Psoas muscle (tissue), 8 donors: ENCODE results near the gene ARPC1A. TPM values are rescaled to one million over a fixed set of nuclear protein-coding genes. Genes with fewer than 3 reads are reported as not detected.
"Not testable (repeated sequence)": the region's sequence is repeated elsewhere in the genome, so short reads cannot be mapped to it uniquely, and the experiment has no call there.

ENCODE experiments used
- ATAC-seq, 4 donors: fragments of 200-7000 bp; cut with Tn5 transposase; one replicate each; pipeline ENCODE4 v1.9.1; 2020; ENCODE audit warnings: moderate library complexity in 3 of 4, mild to moderate bottlenecking in 2 of 4
- DNase-seq, 2 donors: peaks; one replicate each; pipeline ENCODE4 v3.0.0-alpha.2; 2020
- H3K27ac ChIP-seq: fragments of 200-600 bp; one replicate; pipeline ENCODE4 v1.8.0; 2022
- H3K27me3 ChIP-seq, 3 donors: fragments of 200-600 bp in 1 of 3; one replicate each; pipeline versions ENCODE4 v1.6.1 to v1.8.0; 2013 to 2022; ENCODE audit warnings: low read length in 2 of 3, mild to moderate bottlenecking in 2 of 3, moderate library complexity in 1 of 3; ENCODE audit not compliant: insufficient read depth in 3 of 3
- H3K36me3 ChIP-seq, 2 donors: fragments of 200-600 bp in 1 of 2; one replicate each; pipeline versions ENCODE4 v1.6.1 to v1.8.0; 2013 to 2022; ENCODE audit warnings: low read depth in 1 of 2, mild to moderate bottlenecking in 1 of 2, moderate library complexity in 1 of 2; ENCODE audit not compliant: insufficient read depth in 1 of 2
- H3K4me1 ChIP-seq: fragments of 200-600 bp; one replicate; pipeline ENCODE4 v1.8.0; 2022
- H3K4me3 ChIP-seq: fragments of 200-600 bp; one replicate; pipeline ENCODE4 v1.8.0; 2022; ENCODE audit warnings: mild to moderate bottlenecking
- H3K9me3 ChIP-seq: fragments of 200-600 bp; one replicate; pipeline ENCODE4 v1.8.0; 2022
- CTCF ChIP-seq: fragments of 200-600 bp; IDR thresholded peaks from one replicate; pipeline ENCODE4 v1.8.0; 2022; ENCODE audit warnings: antibody characterized with exemption
- WGBS, 3 donors: extraction: QIAGEN DNeasy Blood & Tissue Kit; methylation state at CpG; one replicate each; pipeline versions ENCODE4 v1.1.6 to v1.1.7; 2013; 5-methylcytosine and 5-hydroxymethylcytosine counted together
- intact Hi-C, 2 donors: fragments of 100-400 bp; cut with DNase I; formaldehyde crosslinking; loops; one replicate each; pipeline versions ENCODE4 v1.11.0 to v1.14.2; 2022
- polyA plus RNA-seq, 3 donors: library from polyadenylated mRNA; stranded (reverse); fragments of 200-250 nt; gene quantifications; one replicate each; pipeline ENCODE4 v1.2.3, GENCODE V29; 2013
- total RNA-seq, 4 donors: library from RNA; stranded (reverse); fragmentation: NEBNext Ultra II Directional in 2 of 4; extraction: Animal tissue kit (Norgen Biotek cat#: 25700) in 2 of 4; gene quantifications; one replicate each; pipeline versions ENCODE4 v1.2.1 to v1.2.4, GENCODE V29; 2021 to 2023
- donor health status: healthy with polysubstance abuse.
- donor health status: DM: no; HTN: no; CAD: no; lungs with moderate emphysema.
- donor health status: Bipolar disorder and iron deficiency.
- donor health status: healthy.
- donor health status: DM: yes; HTN: yes; CAD: no.
- donor health status: DM: no; HTN: no; CAD: no.
- donor health status: DM: no; HTN: no; CAD: no.
- donor health status: DM: yes; HTN: yes; CAD: no.

Gene ARPC1A
- total and polyA plus RNA-seq, 7 donors: 38.1 to 114 (median 47.6) TPM

DNA sequence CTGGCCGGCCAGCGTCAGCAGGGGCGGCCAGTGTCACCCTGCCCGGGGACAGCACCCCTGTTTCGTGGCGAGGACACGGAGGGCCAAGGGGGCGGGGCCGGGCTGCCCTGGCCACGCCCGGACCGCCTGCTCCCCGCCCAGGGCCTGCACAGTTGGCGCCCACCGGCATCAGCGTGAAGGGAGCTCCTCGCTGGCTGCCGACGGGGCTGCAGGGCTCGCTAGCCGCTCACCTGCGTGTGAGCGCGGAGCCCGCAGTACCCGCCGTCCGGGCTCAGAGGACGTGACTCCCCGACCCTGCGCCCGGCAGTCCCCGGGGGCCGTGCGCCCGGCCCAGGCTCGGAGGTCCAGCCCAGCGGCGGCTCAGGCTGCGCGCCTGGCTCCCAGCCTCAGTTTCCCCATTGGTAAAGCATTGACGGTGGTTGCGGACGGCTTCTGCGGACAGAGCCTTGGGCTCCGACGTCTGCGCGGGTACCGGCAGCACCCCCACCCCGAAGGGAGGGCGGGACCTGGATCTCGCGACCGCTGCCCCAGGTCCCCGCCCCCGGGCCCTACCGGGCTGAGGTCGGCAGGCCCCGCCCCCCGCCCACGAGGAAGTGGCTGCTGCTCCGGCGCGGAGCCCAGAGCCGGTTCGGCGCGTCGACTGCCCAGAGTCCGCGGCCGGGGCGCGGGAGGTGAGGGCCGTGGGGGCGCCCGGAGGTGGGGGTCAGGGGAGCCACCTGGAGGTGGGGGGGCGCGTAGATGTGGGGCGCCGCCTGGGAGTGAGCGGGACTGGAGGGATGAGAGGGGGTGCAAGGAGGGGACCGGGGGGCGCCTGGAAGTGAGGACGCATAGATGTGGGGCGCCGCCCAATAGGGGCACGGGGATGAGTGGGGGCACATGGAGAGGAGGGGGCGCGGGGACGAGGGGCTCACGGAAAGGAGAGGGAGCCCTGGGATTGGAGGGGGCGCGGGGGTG, 48.7 kb downstream of the ARPC1A start, which contains the start of gene ARPC1B:
TSS of gene ARPC1B (plus strand) at position 620 of the 954 bp plus-strand sequence. CDS start 10,985 bp downstream, outside the sequence.
- Histone ChIP-seq H3K27ac (peak within 1 kb of the TSS; percentile 61), H3K4me1 (peaks cover 8% of the 10 kb centered on the region), H3K36me3 (peaks cover 0 to 9% of the 10 kb centered on the region in 2 donors), H3K27me3 (no peaks in the 10 kb centered on the region), H3K9me3 (no peaks in the 10 kb centered on the region), H3K4me3 (peak within 1 kb of the TSS; percentile 80)
- intact Hi-C loops: no loop called here
- peak; percentile 54 to 63 (median 60) for ATAC-seq
- peak; percentile 86 to 88 for DNase-seq
- TF ChIP-seq CTCF: no peak
- WGBS, 3 donors: 2 to 7% (median 3%) methylated on average over 69 to 95 of the region's 95 CpGs

GRCh38 chr7:99375070-99375807, 49.5 kb downstream of the ARPC1A start:
- DNase-seq (peak; percentile 81 to 84), ATAC-seq (peak; percentile 70 to 79 (median 76))
- H3K4me3 ChIP-seq: peak overlapping the region; percentile 80
- H3K4me1 ChIP-seq: peaks cover 8% of the 10 kb centered on the region
- intact Hi-C loops: no loop called here
- peaks cover 0 to 8% of the 10 kb centered on the region in 2 donors for H3K36me3 ChIP-seq
- no peak for TF ChIP-seq CTCF
- peak overlapping the region; percentile 61 for H3K27ac ChIP-seq
- H3K9me3 ChIP-seq: no peaks in the 10 kb centered on the region
- no peaks in the 10 kb centered on the region for H3K27me3 ChIP-seq
- WGBS, 3 donors: 5 to 11% (median 8%) methylated on average over 26 to 58 of the region's 58 CpGs

DNA sequence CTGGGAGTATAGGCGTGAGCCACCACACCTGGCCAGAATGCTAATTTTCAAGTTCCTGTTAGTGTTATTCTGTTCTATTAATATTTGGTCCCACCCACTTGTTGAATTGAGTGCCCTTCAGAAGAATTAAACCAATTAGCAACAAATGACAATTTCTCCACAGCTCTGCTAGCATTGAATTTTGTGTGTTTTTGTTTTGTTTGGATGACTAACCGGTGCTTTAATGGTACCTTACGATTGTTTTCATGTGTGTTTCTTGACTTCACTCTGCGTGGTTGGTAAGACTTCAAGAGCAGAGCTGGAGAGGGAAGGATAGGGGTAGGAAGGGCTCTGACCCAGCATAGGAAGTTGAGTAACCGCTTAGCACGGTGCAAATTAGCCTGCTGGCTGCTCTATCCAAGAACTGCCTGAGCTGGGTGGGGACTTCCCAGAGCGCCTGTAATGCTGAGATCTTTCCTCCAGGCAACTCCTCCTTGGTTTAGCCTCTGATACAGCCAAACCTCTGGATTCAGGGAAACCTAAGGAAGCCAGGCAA, 53.4 kb downstream of the ARPC1A start:
- peaks cover 3% of the 10 kb centered on the region for H3K4me1 ChIP-seq
- peak overlapping the region; percentile 72 for H3K27ac ChIP-seq
- no peak for TF ChIP-seq CTCF
- H3K4me3 ChIP-seq: peak overlapping the region; percentile 36
- DNase-seq: peak; percentile 66 to 79
- H3K27me3 ChIP-seq: no peaks in the 10 kb centered on the region
- intact Hi-C loops: no loop called here
- 37 to 43% (median 41%) methylated on average over 7 of the region's 7 CpGs for whole genome bisulfite sequencing, 3 donors
- ATAC-seq: peak; percentile 50 to 65 (median 63)
- H3K9me3 ChIP-seq: no peaks in the 10 kb centered on the region
- peaks cover 0 to 8% of the 10 kb centered on the region in 2 donors for H3K36me3 ChIP-seq

GRCh38 chr7:99379693-99380031, 54.0 kb downstream of the ARPC1A start:
- intact Hi-C loops, H3K4me1 ChIP-seq, DNase-seq, H3K36me3 ChIP-seq, ATAC-seq, H3K27me3 ChIP-seq, H3K9me3 ChIP-seq: not testable (repeated sequence)
- peak overlapping the region; percentile 72 for H3K27ac ChIP-seq
- peak overlapping the region; percentile 36 for H3K4me3 ChIP-seq
- WGBS, 3 donors: 45 to 51% (median 48%) methylated on average over 7 of the region's 7 CpGs
